DND-41 (cell line): ENCODE results near the gene TTLL6.

Source experiments
- EZH2 ChIP-seq: IDR thresholded peaks from 3 replicates; pipeline ENCODE4 v1.6.1; 2012; ENCODE audit warnings: borderline replicate concordance, low read depth, mild to moderate bottlenecking, moderate library complexity, low read length, inconsistent platforms; ENCODE audit not compliant: severe bottlenecking
- TF ChIP-seq, protein P1 (sequence below): IDR thresholded peaks from 2 replicates; pipeline ENCODE4 v1.5.1; 2012; ENCODE audit warnings: borderline replicate concordance, low read length, moderate library complexity, mild to moderate bottlenecking; ENCODE audit not compliant: poor library complexity, severe bottlenecking; ENCODE audit errors: extremely low read depth

DNA sequence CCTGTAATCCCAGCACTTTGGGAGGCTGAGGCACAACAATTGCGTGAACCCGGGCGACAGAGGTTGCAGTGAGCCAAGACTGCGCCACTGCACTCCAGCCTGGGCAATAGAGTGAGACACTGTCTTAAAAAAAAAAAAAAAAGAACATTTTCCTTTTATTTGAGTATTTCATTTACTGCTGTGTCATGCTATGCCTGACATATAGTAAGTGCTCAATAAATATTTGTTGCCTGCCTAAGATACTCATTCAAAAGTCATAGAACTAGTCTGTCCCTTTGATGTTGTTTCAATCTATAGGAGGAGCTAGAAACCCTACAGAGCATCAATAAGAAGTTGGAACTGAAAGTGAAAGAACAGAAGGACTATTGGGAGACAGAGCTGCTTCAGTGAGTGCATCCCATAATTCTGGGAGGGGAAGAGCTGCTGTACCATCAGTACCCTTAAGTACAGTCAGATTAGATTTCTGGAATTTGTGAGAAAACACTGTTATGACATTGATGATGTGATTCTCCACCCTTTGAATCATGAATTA, 33.8 kb upstream of the TTLL6 start:
- TF ChIP-seq, protein P1, sequence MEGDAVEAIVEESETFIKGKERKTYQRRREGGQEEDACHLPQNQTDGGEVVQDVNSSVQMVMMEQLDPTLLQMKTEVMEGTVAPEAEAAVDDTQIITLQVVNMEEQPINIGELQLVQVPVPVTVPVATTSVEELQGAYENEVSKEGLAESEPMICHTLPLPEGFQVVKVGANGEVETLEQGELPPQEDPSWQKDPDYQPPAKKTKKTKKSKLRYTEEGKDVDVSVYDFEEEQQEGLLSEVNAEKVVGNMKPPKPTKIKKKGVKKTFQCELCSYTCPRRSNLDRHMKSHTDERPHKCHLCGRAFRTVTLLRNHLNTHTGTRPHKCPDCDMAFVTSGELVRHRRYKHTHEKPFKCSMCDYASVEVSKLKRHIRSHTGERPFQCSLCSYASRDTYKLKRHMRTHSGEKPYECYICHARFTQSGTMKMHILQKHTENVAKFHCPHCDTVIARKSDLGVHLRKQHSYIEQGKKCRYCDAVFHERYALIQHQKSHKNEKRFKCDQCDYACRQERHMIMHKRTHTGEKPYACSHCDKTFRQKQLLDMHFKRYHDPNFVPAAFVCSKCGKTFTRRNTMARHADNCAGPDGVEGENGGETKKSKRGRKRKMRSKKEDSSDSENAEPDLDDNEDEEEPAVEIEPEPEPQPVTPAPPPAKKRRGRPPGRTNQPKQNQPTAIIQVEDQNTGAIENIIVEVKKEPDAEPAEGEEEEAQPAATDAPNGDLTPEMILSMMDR = peak; percentile 5
- no peak for TF ChIP-seq EZH2
